NCI-H128 (cell line): ENCODE measurements around the gene STAC2.
"Not testable (repeated sequence)": the region's sequence is repeated elsewhere in the genome, so short reads cannot be mapped to it uniquely, and the experiment has no call there.

ENCODE experiments used
- DNase-seq: peaks from one replicate; lab custom pipeline; 2025; ENCODE audit not compliant: unreplicated experiment; lab: John Stamatoyannopoulos, UW

The STAC2 gene, protein sequence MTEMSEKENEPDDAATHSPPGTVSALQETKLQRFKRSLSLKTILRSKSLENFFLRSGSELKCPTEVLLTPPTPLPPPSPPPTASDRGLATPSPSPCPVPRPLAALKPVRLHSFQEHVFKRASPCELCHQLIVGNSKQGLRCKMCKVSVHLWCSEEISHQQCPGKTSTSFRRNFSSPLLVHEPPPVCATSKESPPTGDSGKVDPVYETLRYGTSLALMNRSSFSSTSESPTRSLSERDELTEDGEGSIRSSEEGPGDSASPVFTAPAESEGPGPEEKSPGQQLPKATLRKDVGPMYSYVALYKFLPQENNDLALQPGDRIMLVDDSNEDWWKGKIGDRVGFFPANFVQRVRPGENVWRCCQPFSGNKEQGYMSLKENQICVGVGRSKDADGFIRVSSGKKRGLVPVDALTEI

DNA sequence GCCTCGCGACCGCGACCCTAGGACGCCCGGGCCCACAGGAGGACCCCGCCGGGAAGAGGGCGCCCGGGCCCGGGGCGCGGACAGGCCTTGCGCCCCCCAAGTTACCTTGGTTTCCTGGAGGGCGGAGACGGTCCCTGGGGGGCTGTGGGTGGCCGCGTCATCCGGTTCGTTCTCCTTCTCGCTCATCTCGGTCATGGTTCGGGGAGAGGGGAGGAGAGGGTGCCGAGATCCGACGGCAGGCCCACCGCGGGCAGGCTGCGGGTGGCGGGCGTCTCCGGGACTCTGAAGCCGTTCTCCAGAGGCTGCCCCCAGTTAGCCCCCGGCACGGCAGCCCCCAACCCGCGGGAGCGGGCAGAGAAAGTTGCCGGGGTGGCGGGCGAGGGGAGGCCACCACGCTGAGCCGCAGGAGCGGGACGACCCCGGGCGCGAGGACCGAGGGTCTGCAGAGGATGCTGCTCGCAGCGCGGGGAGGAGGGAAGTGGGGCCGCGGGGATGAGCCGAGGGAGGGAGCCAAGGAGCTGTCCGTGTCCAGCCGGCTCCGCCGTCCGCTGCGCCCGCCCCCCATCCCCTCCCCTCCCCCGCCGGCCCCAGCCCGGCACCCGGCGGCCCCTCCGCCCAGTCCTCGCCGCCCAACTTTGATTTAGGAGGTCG is at the start of gene STAC2:
Gene STAC2, minus strand, starts transcription at position 638 of the 651 bp plus-strand sequence. Its CDS starts 443 bp downstream, at position 195.
- DNase-seq, result no peak

DNA sequence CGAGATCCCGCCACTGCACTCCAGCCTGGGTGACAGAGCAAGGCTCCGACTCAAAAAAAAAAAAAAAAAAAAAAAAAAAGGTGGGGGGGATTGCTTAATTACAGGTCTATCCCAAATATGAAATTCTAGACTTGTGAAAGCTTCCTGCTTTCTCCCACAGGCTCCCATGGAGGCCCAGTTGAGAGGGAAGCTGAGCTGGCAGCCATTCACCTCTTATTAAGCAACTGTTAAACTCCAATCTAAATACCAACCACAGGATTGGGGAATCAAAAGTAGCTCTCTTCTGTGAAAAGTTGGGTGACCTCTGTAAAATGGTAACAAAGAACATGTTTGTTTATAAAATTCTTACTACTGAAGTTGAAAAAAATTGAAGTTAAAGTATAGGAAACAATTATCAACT is 45.8 kb upstream of the STAC2 start:
- DNase-seq, result no peak

DNA sequence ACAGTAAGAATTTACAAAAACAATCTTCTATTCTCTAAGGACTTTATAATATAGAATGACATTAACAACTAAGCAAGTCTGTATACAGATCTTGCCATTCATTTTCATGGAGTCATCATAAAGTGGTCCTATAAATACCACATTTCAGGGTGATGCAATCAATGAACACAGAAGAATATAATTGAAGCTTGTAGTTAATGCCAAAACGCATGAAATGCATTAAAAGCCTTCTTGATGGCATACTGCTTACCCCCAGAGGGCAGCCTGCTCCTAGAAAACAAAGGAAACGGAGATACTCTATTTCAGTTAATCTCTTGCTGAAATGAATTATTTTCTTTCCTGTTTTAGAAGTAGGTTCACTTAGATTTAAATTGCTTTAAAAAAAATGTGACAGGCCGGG is 45.2 kb upstream of the STAC2 start:
- DNase-seq, result no peak

DNA sequence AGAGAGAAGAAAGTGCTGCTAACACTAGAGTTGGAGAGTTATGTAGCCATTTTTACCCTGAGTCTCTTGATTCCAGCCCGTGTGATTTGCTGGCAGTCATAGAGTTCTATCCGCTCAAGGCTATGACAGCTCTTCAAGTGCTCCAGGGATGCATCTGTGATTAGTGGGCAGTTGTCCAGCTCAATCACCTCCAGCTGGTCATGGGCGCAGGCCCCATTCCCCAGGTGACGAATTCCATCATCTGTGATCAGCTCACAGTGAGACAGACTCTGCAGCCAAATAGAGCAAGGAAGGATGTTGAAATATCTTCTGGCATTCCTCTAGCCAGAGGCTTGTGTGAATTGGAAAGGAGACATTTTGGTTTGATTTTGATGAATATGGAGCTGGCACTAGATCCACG is 38.4 kb upstream of the STAC2 start:
- no peak for DNase-seq

DNA sequence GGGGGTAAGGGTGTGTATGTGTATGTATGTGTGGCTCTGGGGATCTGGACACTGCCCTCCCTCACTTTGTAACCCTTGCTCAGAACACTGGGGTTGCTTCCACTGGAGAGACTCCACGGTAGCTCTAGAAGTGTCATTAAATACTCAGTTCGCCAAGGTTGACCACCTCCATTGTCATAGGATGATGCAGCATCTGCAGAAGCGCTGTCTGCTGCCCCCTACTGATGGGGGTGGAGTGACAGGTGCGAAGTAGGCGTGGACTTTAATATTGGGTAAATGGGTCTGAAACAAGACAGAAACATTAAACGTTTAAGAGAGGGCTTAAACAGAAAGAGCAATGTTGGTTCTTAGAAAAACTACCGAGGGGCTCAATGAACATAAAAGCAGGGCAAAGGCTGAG is 35.5 kb upstream of the STAC2 start:
- no peak for DNase-seq

DNA sequence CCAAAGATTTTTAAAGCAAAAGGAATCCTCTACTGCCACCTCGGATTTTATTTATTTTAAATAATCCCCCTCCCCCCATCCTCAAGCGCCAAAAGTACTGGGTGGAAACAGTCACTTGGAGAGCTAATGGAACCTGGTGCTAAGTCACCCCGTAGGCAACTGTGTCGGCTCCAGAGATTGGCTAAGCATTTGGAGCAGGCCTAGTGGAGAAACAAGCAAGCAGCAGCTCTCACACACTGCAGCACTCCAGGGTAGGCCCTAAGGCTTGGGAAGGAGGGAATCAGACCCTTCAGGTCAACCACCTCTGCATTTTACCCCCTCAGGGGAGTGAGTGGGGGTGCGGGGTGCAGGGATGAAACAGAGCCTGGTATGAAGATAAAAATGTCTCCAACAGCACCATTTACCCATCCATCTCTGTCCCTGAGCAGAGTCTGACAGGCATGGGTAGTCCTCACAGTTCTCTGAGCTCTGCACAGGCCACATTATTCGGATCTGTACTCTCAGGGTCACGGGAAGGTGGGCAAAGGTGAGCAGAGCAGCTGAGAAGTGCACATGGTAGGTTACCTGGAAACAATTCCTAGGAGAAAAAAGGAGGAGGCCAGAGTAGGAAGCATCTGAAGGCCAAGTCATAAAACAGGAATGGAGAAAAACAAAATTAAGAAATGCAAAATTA is 27.2 kb upstream of the STAC2 start:
- DNase-seq, result no peak

DNA sequence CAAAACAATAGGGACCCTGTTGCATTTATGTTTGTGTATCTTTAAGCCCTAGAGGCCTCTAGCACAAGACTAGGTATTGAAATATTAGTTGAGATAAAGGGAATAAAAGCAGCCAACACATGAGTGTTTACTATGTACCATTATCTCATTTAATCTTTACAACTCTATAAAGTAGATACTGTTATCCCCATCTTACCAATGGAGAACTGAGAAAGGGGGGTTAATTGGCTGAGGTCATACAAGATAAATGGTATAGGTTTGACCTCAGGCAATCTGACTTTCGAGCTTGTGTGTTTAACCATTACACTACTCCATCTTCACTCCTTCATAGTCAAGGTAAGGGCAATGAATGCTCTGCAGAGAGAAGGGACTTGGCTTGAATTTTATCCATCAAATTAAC is 26.3 kb upstream of the STAC2 start:
- no peak for DNase-seq

DNA sequence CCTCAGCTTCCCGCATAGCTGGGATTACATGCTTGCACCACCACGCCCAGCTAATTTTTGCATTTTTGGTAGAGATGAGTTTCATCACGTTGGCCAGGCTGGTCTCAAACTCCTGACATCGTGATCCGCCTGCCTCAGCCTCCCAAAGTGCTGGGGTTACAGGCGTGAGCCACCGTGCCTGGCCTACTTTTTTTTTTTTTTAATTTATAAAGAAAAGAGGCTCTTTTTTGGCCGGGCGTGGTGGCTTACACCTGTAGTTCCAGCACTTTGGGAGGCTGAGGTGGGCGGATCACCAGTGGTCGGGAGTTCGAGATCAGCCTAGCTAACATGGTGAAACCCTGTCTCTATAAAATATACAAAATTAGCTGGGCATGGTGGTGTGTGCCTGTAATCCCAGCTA is 24.3 kb upstream of the STAC2 start:
- DNase-seq, result not testable (repeated sequence)

DNA sequence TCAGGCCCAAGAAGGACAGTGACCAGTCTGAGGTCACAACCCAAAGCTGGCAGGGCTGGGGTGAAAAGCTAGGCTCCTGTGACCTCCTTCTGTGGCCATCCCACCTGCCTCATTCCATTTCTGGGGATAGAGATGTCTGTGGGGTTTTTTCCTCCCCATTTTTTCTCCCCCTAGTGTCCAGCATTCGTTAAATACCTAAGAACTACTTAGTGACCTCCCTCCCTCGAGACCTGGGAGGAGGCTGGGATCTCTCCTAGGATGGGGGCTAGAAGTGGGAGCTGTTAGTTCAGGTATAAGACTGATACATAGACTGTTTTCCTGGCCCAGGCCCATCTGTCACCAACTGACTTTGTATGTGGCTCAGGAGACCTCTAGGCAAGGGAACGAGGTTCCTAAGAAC is 20.5 kb upstream of the STAC2 start:
- DNase-seq, result no peak

DNA sequence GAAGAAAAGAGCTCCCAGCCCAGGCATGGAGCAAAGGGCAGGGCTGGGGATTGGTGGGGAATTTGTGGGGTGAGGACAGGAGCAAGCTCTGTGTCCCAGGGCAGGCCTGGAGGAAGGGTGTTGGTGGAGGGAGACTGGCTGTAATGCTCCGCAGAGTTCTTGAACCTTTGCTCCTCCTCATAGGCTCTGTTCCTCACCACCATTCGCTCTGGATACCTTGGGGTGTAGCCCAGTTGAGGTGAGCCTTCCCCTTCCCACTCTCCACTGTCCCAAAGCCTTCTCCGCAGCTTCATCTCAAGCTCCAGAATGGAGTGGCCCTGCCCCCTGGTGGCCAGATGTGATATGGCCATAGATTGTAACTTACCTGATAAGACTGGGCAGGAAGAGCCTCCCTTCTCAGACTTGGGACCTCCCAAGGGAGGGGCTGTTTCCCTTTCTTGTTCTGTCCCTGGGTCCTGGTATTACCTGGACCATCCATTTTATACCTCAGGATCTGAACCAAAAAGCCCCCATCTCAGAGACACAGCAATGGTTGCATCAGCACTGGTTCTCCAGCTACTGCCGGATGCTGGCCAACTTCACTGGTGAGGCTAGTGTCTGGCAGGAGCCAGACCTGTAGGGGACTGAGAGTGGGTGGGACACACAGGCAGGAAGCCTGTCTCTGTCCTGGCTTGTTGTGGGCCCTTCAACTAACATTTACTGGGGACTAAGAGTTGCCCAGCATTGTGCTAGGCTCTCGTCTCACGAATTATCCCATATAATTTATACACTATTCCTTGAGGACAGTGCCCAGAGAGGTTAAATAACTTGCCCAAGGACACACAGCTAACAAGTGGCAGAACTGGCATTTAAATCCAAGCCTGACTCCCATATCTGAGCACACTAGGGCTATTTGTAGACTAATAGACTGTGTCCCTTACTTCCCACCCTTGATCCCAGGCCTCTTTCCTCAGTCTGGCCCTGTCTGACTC is 19.1 kb upstream of the STAC2 start:
- peak; percentile 22 for DNase-seq

DNA sequence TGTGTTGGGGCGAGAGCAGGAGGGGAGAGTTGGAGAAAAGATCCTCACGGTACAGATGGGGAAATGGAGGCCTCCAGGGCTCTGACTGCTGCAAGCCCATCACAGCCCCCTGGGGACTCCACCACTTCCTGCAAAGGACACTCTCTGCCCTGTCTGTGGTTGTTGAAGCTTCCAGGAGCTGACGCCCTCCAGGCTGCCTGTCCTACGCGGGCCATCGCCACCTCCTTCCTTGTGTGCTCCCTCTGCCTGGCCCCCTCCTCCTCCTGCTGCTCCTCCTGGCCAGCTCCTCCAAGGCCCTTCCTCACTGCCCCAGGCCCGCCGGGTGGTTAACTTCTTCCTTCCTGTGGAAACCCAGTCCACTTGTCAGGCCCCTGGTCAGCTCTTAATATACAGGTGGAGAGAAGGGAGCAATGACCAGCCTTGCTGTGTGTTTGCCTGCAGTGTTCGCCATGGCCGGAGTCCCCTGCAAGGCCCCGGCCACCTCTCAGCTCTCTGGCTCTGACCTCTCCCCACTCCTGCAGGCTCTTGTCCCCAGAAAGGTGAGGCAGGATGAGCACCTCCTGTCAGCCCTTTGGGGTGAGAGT is 18.4 kb upstream of the STAC2 start:
- DNase-seq, result no peak

DNA sequence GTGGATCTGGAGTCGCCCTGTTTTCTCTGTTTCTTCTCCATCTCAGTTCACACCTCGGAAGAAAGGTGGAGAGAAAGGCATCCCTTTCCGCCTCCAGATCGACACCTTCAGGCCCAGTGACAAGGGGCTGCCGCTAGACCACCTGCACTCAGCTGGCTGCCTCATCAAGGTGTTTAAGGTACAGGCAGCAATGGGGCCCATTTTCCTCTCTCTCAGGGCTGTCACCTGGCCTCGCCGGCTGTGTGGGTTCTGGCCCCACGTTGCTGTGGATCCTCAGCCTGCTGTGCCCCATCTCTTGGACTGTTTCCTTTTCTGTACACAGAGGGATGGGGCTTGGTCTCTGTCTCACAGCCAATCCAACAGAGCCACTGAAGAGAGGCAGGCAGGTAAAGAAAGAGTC is 17.4 kb upstream of the STAC2 start:
- no peak for DNase-seq

DNA sequence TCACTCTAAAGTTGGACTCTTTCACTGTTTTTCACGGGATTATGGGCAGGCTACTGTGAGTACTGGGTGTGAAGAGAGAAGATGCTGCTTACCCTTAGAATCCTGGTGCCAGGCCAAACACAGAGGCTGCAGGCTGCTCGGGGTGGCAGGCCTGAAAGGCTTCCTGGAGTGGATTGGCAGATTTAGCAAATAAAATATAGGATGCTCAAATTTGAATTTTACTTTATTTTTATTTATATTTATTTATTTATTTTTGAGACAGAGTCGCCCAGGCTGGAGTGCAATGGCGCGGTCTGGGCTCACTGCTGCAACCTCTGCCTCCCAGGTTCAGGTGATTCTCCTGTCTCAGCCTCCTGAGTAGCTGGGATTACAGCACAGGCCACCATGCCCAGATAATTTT is 14.9 kb upstream of the STAC2 start:
- DNase-seq, result no peak

DNA sequence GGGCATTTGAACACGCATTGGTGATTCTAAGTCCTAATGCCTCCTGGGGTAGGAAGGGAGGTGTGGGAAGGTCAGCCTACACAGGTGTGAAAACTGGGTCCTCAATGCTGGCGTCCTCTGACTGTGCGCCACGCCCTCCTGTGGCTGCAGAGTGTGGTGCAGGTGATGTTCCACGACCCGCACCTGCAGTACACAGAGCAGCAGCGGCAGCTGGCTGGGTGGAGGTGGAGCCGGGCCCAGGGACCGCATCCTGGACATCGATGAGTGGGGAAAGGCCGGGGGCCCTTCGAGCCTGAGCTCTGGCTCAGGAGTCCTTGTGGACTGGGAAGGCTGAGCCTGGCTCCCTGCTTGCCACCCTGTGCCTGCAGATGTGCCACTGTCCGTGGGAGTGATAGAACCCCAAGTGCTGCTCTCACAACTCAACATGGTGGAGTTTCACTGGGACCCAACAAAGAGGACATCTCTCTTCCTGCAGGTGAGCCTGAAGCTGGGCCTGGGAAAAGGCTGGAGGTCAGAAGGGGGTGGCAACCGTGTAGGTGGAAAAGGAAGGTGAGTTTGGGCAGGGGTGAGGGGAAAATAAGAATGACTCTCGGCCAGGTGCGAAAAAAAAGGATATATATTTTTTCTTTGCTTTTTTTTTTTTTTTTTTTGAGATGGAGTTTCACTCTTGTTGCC is 14.0 kb upstream of the STAC2 start:
- DNase-seq, result peak; percentile 18

DNA sequence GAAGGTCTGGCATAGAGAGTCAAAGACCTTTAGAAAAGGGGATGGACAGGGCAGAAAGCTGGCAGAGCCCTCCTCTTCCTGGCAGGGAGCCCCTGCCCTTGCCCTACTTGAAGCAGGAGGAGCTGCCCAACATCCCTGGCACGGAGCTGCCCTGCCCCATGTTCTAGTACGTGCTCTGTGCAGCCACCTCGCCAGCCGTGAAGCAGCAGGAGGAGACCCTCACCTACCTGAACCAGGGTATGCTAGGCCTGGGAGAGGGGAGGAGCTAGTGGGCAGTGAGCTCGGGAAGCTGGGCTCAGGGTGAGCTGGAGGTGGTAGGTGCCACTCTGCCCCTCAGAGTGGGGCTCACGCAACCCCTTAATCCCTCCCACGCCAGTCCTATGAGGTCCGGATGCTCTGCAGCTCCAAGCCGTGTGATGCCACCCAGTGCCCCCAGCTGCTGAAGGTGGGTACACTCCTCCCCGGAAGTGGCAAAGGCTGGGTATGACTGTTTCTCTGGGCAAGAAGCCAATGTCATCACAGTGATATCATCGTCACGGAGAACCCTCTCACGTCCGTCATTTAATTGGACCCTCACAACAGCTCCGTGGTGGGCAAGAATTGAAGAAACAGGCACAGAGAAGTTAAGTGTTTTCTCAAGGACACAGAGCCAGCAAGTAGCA is 12.7 kb upstream of the STAC2 start:
- no peak for DNase-seq

DNA sequence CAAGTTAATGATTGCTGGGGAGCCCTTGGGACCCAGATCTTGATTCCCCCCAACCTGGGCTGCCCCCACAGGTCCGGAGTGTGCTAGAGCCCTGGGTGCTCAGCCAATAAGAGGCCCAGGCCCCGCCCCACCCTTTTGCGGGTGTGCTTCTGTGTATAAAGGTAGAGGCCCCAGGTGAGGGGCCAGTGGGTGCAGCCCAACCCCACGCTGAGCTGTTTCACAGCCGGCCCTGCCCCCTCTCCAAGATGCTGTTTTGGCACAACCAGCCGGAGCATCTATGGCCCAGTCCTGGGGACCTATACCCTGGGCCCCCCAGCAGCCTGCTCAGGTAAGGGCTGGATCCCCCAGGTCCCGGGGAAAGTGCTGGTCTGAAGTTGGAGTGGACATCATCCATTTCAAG is 11.8 kb upstream of the STAC2 start:
- no peak for DNase-seq

DNA sequence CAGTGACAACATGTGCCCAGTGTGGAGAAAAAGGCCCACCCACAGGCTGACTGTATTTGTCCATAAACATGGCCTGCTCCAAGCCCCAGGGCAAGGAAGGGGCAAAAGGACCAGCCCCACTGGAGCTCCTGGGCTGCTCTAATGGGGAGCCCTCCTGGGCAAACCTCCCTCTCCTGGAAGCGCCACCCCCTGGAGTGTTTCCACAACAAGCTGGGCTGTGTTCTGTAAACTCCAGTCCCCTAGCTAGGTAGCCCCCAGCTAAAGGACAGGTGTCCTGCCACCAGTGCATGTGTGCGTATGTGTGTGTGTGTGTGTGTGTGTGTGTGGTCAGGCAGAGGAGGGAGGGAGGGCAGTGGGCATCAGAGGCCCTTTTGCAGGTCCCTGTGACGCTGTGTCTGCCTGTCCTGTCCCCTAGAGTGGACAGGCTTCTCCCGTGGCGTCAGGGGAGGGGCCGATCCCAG is 11.3 kb upstream of the STAC2 start:
- no peak for DNase-seq

DNA sequence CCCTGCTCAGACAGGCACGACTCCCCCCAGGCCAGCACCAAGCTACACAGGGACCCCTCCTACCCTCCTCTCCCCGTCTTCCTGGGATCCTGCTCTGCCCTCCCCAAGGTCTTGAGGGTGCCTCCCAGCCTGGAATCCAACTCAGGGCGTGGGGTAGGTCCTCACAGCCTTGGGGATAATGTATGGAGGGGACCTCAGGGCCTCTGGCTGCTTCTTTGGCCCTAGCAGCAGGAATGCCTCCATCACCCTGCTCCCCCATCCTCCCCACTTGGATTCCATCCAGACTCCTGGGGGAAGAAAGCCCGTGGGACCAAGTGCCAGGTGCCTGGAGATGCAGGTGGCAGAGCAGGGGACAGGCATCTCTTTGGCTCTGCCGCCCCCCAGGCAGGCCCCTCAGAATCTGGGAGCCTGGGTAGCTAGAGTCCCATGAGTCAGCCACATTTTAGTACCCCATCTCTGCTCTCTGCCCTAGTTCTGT is 10.7 kb upstream of the STAC2 start:
- DNase-seq, result no peak
